ENCODE results near the gene CLIP2. TPM values are rescaled to one million over a fixed set of nuclear protein-coding genes. Genes with fewer than 3 reads are reported as not detected.

Gene CLIP2
- total RNA-seq, 6 experiments from 2014 or later, result 27.9 to 37.5 (median 34.5) TPM

GRCh38 chr7:74452748-74453321 is 163.6 kb downstream of the CLIP2 start:
- Mint-ChIP-seq H3K27me3 (ENCODE audit: insufficient read depth) (peaks cover 3% of the 10 kb centered on the region), H3K4me3 (peak overlapping the region; percentile 83), H3K9me3 (no peaks in the 10 kb centered on the region), H3K4me1 (ENCODE audit: low read depth) (peaks cover 31% of the 10 kb centered on the region), H3K36me3 (ENCODE audit: low read depth) (no peaks in the 10 kb centered on the region), H3K27ac (peak overlapping the region; percentile 89)
- TF ChIP-seq CTCF (IDR thresholded peaks at IDR 0.05), result no peak
- DNase-seq, result peak; percentile 42

GRCh38 chr7:74453322-74454011 is 164.3 kb downstream of the CLIP2 start, which contains the start of gene GTF2IRD1:
TSS of gene GTF2IRD1 (plus strand) at chr7:74453906. CDS start at chr7:74508081, 54,175 bp downstream.
- no peaks in the 10 kb centered on the region for H3K9me3 Mint-ChIP-seq
- peak; percentile 65 for DNase-seq

GRCh38 chr7:74454021-74454924 is 165.1 kb downstream of the CLIP2 start:
- peaks cover 31% of the 10 kb centered on the region for H3K4me1 Mint-ChIP-seq (ENCODE audit: low read depth)
- H3K36me3 Mint-ChIP-seq (ENCODE audit: low read depth), result no peaks in the 10 kb centered on the region
- H3K9me3 Mint-ChIP-seq, result no peaks in the 10 kb centered on the region
- no peaks in the 10 kb centered on the region; the same call in 1 of the 2 replicates for H3K27me3 Mint-ChIP-seq (ENCODE audit: insufficient read depth)
- peak overlapping the region; percentile 77 for H3K27ac Mint-ChIP-seq
- H3K4me3 Mint-ChIP-seq, result peak overlapping the region; percentile 69
- no peak for DNase-seq
- no peak for TF ChIP-seq CTCF (IDR thresholded peaks at IDR 0.05)

More at GRCh38 chr7:74453322-74454011, 164.3 kb downstream of the CLIP2 start, which contains the start of gene GTF2IRD1:
- Mint-ChIP-seq H3K4me3 (peak within 1 kb of the TSS; percentile 83), H3K27me3 (ENCODE audit: insufficient read depth) (no peaks in the 10 kb centered on the region; the same call in none of the 2 replicates), H3K4me1 (ENCODE audit: low read depth) (peaks cover 31% of the 10 kb centered on the region), H3K36me3 (ENCODE audit: low read depth) (no peaks in the 10 kb centered on the region), H3K27ac (peak within 1 kb of the TSS; percentile 89)
- TF ChIP-seq CTCF (IDR thresholded peaks at IDR 0.05), result no peak

- Mint-ChIP-seq H3K4me1 (ENCODE audit: low read depth) (peaks cover 31% of the 10 kb centered on the region), H3K9me3 (no peaks in the 10 kb centered on the region), H3K36me3 (ENCODE audit: low read depth) (no peaks in the 10 kb centered on the region), H3K4me3 (peak overlapping the region; percentile 69), H3K27ac (peak overlapping the region; percentile 77), H3K27me3 (ENCODE audit: insufficient read depth) (no peaks in the 10 kb centered on the region)
- TF ChIP-seq CTCF (IDR thresholded peaks at IDR 0.05), result no peak
- no peak for DNase-seq
These were observed 165.7 kb downstream of the CLIP2 start for GRCh38 chr7:74454925-74455288.

- no peak for DNase-seq
- H3K27ac Mint-ChIP-seq, result peak overlapping the region; percentile 77
- no peaks in the 10 kb centered on the region for H3K9me3 Mint-ChIP-seq
- no peaks in the 10 kb centered on the region for H3K36me3 Mint-ChIP-seq (ENCODE audit: low read depth)
- H3K4me1 Mint-ChIP-seq (ENCODE audit: low read depth), result peaks cover 31% of the 10 kb centered on the region
- no peak for TF ChIP-seq CTCF (IDR thresholded peaks at IDR 0.05)
- peak overlapping the region; percentile 69 for H3K4me3 Mint-ChIP-seq
- H3K27me3 Mint-ChIP-seq (ENCODE audit: insufficient read depth), result no peaks in the 10 kb centered on the region
These were observed 166.1 kb downstream of the CLIP2 start for GRCh38 chr7:74455291-74455804.
